ENCODE data around the gene SLC25A4. TPM values are rescaled to one million over a fixed set of nuclear protein-coding genes. Genes with fewer than 3 reads are reported as not detected.

The SLC25A4 gene
- total and polyA plus RNA-seq, 2 of the 4 experiments (the other 2 are of a cell fraction) = 16.0 to 21.6 TPM

- Histone ChIP-seq H3K27me3 (ENCODE audit: control insufficient read depth, insufficient read depth, low read length) (no peaks in the 10 kb centered on the region), H3K56ac (ENCODE audit: extremely low read depth, insufficient read depth, low read length) (no peak overlapping the region), H3K27ac (ENCODE audit: insufficient read depth, low read length) (no peak overlapping the region), H2AFZ (replicated peaks; ENCODE audit: low read length, poor library complexity) (no peak overlapping the region), H2BK20ac (ENCODE audit: low read depth, low read length) (no peak overlapping the region), H3K23ac (ENCODE audit: low read depth, low read length) (no peak overlapping the region), H3K4me1 (ENCODE audit: control insufficient read depth, insufficient read depth, low read length) (peaks cover 3% of the 10 kb centered on the region; the same call in 1 of the 2 replicates), H2BK5ac (ENCODE audit: low read depth, low read length, poor library complexity, severe bottlenecking) (peak overlapping the region; percentile 20), H3K9ac (ENCODE audit: low read depth, low read length) (no peak overlapping the region), H3K18ac (ENCODE audit: low read depth, low read length) (no peak overlapping the region), H4K20me1 (ENCODE audit: insufficient read depth, low read length) (no peaks in the 10 kb centered on the region; the same call in none of the 2 replicates), H3K9me3 (ENCODE audit: control insufficient read depth, insufficient read depth, low read length) (no peaks in the 10 kb centered on the region), H2AK5ac (ENCODE audit: low read depth, low read length) (no peak overlapping the region), H2BK15ac (ENCODE audit: low read depth, low read length) (no peak overlapping the region), H4K8ac (ENCODE audit: low read depth in 2 of 2, low read length in 2 of 2) (no peak overlapping the region), H2AK9ac (replicated peaks; ENCODE audit: low read depth, low read length, poor library complexity) (no peak overlapping the region), H3K4me2 (ENCODE audit: low read depth, low read length) (no peak overlapping the region), H4K91ac (ENCODE audit: insufficient read depth, low read depth, low read length) (no peak overlapping the region), H3K36me3 (ENCODE audit: control insufficient read depth, insufficient read depth, low read length) (peaks cover 11% of the 10 kb centered on the region), H2BK120ac (ENCODE audit: low read depth, low read length) (no peak overlapping the region), H3K9me1 (ENCODE audit: insufficient read depth, low read length) (no peaks in the 10 kb centered on the region), H4K5ac (ENCODE audit: low read depth, low read length) (no peak overlapping the region), H3K4ac (ENCODE audit: low read depth, low read length) (no peak overlapping the region), H3K4me3 (ENCODE audit: insufficient read depth, low read depth, low read length) (no peak overlapping the region), H3K79me1 (ENCODE audit: low read depth in 1 of 2, low read length in 2 of 2) (peaks cover 12 to 28% of the 10 kb centered on the region in 2 experiments), H3K14ac (replicated peaks; ENCODE audit: low read depth, low read length) (no peak overlapping the region)
- ChIA-PET CTCF (no interaction called here), POLR2A (ENCODE audit: unreplicated experiment) (no interaction called here)
- WGBS, 2 experiments (ENCODE audit: extremely low coverage in 2 of 2, insufficient read length in 1 of 2) = no CpG with 5 or more reads among the region's 6 CpGs
- intact Hi-C loops (cut with micrococcal nuclease) = no loop called here
- dilution Hi-C loops (cut with HindIII; ENCODE audit: low sequenced_read_pairs, unreplicated experiment) = no loop called here
- DNase-seq (no peak), ATAC-seq (ENCODE audit: low read depth) (no peak)
- TF ChIP-seq RCOR1 (IDR thresholded peaks at IDR 0.05; ENCODE audit: insufficient replicate concordance, low read length) = no peak
- TF ChIP-seq MAZ (IDR thresholded peaks at IDR 0.05; ENCODE audit: borderline replicate concordance, low read depth, low read length) = no peak
- TF ChIP-seq RAD21 (IDR thresholded peaks at IDR 0.05; ENCODE audit: low read length) = no peak
- TF ChIP-seq MAFK (IDR thresholded peaks at IDR 0.05; ENCODE audit: low read depth, low read length) = no peak
- no peak for TF ChIP-seq FOS (IDR thresholded peaks at IDR 0.05; ENCODE audit: low read depth, low read length)
- no peak for TF ChIP-seq BHLHE40 (IDR thresholded peaks at IDR 0.05; ENCODE audit: low read depth, low read length)
- TF ChIP-seq POLR2A (IDR thresholded peaks at IDR 0.05; ENCODE audit: low read depth, low read length) = no peak
- TF ChIP-seq, protein P1, sequence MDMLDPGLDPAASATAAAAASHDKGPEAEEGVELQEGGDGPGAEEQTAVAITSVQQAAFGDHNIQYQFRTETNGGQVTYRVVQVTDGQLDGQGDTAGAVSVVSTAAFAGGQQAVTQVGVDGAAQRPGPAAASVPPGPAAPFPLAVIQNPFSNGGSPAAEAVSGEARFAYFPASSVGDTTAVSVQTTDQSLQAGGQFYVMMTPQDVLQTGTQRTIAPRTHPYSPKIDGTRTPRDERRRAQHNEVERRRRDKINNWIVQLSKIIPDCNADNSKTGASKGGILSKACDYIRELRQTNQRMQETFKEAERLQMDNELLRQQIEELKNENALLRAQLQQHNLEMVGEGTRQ (IDR thresholded peaks at IDR 0.05; ENCODE audit: low read depth, low read length) = no peak
- TF ChIP-seq CTCF (conservative IDR thresholded peaks at IDR 0.05; ENCODE audit: low read depth, low read length) = no peak
- no peak for TF ChIP-seq RFX5 (IDR thresholded peaks at IDR 0.05; ENCODE audit: low read depth, low read length)
- TF ChIP-seq, protein P2, sequence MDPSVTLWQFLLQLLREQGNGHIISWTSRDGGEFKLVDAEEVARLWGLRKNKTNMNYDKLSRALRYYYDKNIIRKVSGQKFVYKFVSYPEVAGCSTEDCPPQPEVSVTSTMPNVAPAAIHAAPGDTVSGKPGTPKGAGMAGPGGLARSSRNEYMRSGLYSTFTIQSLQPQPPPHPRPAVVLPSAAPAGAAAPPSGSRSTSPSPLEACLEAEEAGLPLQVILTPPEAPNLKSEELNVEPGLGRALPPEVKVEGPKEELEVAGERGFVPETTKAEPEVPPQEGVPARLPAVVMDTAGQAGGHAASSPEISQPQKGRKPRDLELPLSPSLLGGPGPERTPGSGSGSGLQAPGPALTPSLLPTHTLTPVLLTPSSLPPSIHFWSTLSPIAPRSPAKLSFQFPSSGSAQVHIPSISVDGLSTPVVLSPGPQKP (IDR thresholded peaks at IDR 0.05; ENCODE audit: borderline replicate concordance, low read depth, low read length) = no peak
- no peak for TF ChIP-seq CEBPB (IDR thresholded peaks at IDR 0.05; ENCODE audit: low read depth, low read length)
- no peak for TF ChIP-seq NFE2L2 (IDR thresholded peaks at IDR 0.05; ENCODE audit: low read depth, low read length)
- TF ChIP-seq SMC3 (IDR thresholded peaks at IDR 0.05; ENCODE audit: low read depth, low read length) = no peak
- in situ Hi-C loops (cut with MboI; ENCODE audit: low sequenced_read_pairs) = loop anchor here (25.0 kb wide), 1 partner anchor 847 kb away; no protein-coding TSS in a partner anchor
- BruUV-seq (replicated peaks) = TSS peak; percentile 99
These were observed 47.3 kb downstream of the SLC25A4 start for GRCh38 chr4:185190306-185190856.

All from IMR-90 (cell line).